GM18520 (cell line): ENCODE results near the gene TM2D3.

Experiments
- ATAC-seq: cut with Tn5 transposase; IDR thresholded peaks from one replicate; pipeline ENCODE4 v1.9.1; 2021; ENCODE audit not compliant: unreplicated experiment

The TM2D3 gene

GRCh38 chr15:101652098-101652785, at the start of gene TM2D3:
Gene TM2D3, minus strand, starts transcription at chr15:101652381. Its CDS starts 20 bp downstream, at chr15:101652361.
- peak; percentile 74 for ATAC-seq

- no peak for ATAC-seq
Measured at GRCh38 chr15:101698314-101698713, 46.1 kb upstream of the TM2D3 start.

- no peak for ATAC-seq
Measured at GRCh38 chr15:101697488-101697887, 45.3 kb upstream of the TM2D3 start.

DNA sequence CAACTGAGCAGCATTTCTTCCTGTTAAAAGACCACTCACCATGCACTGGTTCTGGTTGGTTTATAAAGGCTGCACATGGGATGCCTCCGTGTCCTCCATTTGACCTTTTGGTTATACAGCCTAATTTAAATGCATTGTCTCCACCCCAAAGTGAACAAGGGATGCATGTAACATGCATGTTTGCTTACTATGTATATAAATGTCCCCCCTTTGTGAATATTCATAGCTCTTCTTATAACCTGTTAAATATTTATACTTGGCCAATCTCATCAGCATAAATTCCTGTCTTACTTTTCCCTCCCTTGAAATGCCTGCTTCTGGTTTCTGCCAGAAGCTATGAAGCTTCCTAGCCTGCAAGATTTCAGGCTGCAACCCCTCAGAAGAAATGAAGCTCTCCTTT, 44.6 kb upstream of the TM2D3 start:
- no peak for ATAC-seq

GRCh38 chr15:101694261-101694660, 42.1 kb upstream of the TM2D3 start:
- no peak for ATAC-seq

DNA sequence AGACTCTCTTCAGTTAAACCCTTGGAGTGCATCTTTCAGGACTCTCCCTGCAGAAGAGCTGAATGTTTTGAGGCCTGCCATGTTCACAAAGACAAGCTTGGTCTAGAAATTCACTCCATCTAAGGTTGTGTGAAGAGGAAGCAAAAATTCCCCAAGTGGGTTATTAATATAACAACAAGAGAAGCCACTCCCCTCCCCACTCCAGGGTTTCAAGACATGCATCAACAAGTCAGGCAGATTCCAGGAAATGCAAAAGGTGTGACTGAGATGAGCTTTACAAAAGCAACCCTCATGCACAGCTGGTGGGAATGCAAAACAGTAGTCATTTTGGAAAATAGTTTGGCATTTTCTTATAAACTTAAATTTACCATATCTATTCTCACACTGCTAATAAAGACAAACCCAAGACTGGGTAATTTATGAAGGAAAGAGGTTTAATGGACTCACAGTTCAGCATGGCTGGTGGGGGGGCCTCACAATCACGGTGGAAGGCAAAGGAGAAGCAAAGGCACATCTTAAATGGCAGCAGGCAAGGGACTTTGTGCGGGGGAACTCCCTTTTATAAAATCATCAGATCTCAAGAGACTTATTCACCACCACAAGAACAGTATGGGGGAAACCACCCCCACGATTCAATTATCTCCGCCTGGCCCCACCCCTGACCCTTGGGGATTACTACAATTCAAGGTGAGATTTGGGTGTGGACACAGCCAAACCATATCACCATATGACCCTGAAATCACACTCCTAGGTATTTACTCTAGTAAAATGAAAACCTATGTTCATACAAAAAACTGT, 40.8 kb upstream of the TM2D3 start:
- ATAC-seq: no peak

DNA sequence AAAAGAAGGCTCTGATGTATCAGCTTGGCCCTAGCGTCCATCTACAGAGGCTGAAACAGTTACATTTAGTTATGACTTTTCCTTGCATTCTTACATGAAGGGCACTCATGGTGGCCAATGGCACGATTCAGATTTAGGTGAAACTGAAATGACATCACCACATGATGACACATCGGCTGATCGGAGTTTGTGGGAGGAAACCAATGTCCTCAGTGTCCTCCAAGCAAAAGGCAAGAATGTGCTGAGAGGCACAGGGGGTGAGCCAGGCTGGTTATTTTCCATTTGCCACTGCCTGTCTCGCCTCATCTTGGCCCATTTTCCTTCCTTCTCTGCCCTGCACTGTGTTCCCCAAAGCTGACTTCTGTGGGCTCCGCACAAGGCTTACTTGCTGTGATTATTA, 37.7 kb upstream of the TM2D3 start:
- no peak for ATAC-seq

GRCh38 chr15:101686718-101687117, 34.5 kb upstream of the TM2D3 start:
- no peak for ATAC-seq

- no peak for ATAC-seq
Measured at GRCh38 chr15:101684877-101685276, 32.7 kb upstream of the TM2D3 start.

GRCh38 chr15:101684384-101684783, 32.2 kb upstream of the TM2D3 start:
- ATAC-seq: no peak

GRCh38 chr15:101679806-101680205, 27.6 kb upstream of the TM2D3 start:
- ATAC-seq: no peak

DNA sequence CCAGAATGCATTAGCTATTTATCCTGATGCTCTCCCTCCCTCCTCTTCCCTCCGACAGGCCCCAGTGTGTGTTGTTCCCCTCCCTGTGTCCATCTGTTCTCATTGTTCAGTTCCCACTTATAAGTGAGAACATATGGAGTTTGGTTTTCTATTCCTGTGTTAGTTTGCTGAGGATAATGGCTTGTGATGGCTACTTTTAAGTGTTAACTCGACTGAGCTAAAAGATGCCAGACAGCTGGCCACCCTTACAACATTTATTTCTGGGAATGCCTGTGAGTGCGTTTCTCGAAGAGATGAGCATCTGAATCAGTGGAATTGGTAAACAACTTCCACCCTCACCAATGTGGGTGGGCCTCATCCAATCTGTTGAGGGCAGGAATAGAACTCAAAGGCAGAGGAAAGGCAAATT, 24.7 kb upstream of the TM2D3 start:
- ATAC-seq: no peak

DNA sequence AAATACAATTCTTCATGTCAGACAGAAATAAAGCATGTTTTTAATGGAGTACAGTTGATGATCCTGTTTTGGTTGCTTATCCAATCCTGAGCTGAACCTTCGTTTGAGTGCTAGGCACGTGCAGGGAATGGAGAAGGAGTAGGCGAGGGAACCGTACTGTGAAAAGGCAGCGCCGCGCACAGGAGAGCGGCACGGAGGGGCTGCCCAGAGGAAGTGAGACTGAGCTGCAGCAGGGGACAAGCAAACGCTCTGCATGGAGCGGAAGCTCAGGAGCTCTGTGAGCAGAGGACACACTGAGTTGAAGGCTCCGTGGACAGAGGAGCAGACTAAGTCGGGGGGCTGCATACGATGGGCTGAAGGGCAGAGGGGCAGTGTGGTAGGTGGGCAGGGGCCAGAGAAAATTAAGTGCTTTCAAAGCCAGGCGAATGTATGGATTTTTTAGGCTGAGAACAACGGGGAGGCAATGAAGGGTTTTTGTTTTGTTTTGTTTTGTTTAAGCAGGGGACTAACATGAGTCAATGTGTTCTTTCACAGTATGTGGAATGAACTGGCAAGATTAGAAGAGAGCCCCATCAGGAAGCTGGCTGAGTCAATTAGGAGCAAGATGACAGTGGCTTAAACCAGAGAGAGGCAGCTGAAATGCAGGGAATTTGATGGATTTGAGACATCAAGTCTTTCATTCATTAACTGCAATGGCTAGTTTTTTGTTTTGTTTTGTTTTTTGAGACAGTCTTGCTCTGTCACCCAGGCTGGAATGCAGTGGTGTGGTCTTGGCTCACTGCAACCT, 23.8 kb upstream of the TM2D3 start:
- peak; percentile 74 for ATAC-seq

GRCh38 chr15:101675015-101675414, 22.8 kb upstream of the TM2D3 start:
- ATAC-seq: no peak

GRCh38 chr15:101672298-101672697, 20.1 kb upstream of the TM2D3 start:
- ATAC-seq: no peak

DNA sequence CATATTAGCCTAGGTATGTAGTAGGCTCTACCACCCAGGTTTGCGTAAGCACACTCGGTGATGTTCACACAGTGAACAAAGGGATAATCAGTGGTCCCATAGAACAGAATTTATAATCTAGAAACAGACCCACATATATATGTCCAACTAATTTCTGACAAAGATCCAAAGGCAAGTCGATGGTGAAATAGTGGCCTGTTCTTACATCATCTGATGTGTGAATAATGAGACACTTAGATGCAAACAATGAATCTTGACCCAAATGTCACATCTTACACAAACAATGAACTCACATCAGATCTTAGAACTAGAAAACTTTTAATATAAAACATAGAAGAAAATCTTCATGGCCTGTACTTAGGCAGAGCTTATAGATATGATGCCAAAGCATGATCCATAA, 17.6 kb upstream of the TM2D3 start:
- ATAC-seq: no peak

- ATAC-seq: no peak
Measured at GRCh38 chr15:101667881-101668280, 15.7 kb upstream of the TM2D3 start.

DNA sequence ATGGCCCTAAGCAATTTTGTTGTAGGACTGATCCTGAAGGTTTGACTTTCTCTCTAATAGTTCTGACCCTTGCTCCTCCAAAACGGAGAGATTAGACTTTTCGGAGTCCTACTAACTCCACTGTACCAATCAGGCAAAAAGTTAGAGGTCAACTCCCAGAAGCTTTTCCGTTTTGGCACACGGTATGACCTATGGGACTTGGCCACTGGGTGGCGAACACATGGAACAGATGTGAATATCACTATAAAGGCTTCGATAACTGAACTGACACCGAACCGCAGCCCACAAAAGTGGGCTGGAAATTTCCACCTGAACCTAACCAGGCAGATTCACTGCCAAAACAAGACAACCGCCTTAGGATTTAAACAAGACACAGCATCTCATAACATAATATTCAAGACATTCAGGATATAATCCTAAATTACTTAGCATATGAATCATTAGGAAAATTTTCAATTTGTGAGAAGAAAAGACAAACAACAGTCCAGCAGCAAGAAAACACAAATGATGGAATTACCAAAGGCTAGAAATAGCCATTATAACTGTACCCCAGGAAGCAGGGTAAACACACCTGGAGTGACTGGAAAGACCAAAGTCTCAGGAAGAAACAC, 12.2 kb upstream of the TM2D3 start:
- ATAC-seq: no peak

DNA sequence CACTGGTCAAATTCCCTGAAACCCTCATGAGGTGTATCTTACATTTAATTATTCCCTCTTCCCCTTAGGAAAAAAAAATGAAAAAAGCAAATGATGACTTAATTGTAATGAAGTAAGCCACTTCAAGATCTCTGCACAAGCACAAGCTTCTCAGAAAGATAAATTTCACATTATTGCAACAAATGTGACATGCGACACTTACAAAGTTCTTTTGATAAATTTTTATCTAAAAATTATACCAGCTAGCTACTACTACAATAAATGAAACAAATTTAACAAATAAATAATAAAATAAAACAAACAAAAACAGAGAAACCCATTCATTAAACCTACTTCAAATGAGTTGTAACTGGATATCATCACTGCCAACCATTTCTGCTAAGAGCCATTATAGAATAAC, 10.0 kb upstream of the TM2D3 start:
- no peak for ATAC-seq

- no peak for ATAC-seq
Measured at GRCh38 chr15:101660005-101660404, 7.8 kb upstream of the TM2D3 start.
